ENCODE measurements around the gene ZBTB40.

ZBTB40 gene

DNA sequence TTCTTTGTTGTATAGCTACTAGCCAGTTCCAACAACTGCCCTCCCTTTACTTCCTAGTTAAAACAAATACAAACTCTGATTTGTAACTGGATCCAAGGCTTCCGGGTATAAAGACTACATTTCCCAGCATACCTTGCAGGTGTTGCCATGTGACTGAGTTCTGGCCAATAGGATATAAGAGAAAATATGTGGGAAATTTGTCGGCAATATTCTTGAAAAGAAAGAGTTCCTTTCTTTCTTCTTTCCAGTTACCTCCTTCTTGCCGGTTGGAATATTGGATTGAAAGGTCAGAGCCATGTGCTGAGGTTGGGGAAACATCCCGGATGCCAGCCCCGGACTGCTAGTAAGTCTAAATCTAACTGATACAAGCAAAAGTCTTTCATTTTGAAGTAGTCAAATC lies 23.0 kb upstream of the ZBTB40 start:
- DNase-seq: no peak

GRCh38 chr1:22431965-22432364 lies 19.7 kb upstream of the ZBTB40 start:
- DNase-seq: no peak

DNA sequence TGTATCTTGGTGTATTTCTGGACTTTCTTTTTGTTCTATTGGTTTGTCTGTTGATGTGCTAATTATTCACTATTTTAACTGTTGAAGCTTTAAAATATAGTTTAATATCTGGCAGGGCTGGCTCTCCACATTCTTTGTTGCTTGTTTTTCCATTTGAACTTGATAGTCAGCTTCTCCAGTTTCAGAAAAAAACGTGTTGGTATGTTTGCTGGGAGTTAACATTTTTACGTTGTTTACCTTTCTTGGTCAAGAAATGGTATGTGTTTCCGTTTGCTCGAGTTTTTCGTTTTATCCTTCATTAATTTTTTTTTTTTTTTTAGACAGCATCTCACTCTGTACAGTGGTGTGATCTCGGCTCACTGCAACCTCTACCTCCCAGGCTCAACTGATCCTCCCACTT lies 16.9 kb upstream of the ZBTB40 start:
- DNase-seq: no peak

- no peak for DNase-seq
Observed at GRCh38 chr1:22436948-22437347, 14.7 kb upstream of the ZBTB40 start.

GRCh38 chr1:22437573-22437972 lies 14.1 kb upstream of the ZBTB40 start:
- DNase-seq: no peak

- no peak for DNase-seq
Observed at GRCh38 chr1:22440582-22440981, 11.1 kb upstream of the ZBTB40 start.

DNA sequence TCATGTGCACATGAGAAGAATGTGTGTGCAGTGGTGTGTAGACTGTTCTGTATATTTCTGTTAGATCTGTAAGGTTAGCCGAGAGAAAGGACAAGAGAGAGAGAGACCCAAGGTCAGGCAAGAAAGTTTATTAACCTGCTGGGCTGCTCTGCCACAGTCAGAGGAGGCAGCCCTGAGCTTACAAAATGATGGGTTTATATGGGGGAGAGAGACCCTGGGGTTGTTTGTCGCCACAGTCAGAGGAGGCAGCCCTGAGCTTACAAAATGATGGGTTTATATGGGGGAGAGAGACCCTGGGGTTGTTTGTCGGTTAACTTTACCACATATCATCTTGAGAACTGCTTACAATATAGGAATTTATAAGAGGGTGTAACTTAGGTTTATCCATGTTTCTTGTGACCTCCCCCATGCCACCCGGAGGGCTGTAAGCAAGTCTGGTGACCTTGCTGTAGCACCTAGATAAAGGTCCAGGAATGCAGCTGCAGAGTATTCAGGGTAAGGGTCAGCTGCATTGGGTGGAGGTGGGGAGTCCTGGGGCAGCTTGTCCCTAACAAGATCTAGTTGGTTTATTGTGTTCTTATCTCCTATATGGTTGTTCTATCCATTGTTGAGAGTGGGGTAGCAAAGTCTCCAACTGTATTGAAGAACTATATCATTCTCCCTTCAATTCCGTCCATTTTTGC lies 9.3 kb upstream of the ZBTB40 start:
- DNase-seq: no peak

GRCh38 chr1:22443332-22443731 lies 8.3 kb upstream of the ZBTB40 start:
- DNase-seq: no peak

DNA sequence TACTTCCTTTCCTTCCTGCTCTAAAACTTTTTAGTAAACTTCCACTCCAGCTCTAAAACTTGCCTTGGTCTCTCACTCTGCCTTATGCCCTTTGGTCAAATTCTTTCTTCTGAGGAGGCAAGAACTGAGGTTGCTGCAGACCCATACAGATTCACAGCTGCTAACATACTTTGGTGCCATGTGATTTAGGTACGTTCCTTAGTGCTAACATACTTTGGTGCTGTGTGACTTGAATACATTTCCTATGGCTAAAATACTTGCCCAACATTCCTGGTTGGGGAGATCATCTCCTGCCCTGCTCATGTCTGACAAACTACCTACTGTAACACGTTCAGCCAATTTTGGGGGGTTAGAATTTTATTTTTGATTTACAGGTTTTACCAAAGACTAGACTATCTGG lies 6.8 kb upstream of the ZBTB40 start:
- no peak for DNase-seq

GRCh38 chr1:22447621-22448111 lies 4.0 kb upstream of the ZBTB40 start:
- DNase-seq: no peak

- DNase-seq: no peak
Observed at GRCh38 chr1:22449636-22450035, 2.0 kb upstream of the ZBTB40 start.

GRCh38 chr1:22450351-22451021 lies 1.2 kb upstream of the ZBTB40 start:
- DNase-seq: no peak

DNA sequence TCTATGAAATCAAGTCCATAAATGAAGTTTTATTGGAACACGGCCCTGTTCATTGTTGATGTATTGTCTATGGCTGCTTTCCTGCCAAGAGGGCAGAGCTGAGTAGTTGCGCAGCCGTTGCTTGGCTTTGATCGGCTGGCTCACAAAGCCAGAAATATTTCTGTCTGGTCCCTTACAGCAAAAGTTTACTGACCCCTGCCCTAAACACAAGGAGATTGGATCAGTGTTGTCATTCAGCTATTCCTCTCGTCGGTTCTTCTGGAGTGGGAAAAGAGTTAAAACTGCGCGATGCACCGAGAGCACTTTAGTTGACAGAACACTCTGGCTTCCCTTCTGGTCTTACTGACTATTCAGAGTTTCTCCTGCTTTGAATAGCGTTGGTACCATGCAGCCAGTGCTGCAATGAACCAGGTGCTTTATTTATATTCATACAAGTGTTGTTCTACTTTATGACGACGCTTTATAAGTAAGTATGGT lies 868 bp downstream of the ZBTB40 start:
- DNase-seq: no peak

- DNase-seq: no peak
Observed at GRCh38 chr1:22453181-22453580, 1.5 kb downstream of the ZBTB40 start.

DNA sequence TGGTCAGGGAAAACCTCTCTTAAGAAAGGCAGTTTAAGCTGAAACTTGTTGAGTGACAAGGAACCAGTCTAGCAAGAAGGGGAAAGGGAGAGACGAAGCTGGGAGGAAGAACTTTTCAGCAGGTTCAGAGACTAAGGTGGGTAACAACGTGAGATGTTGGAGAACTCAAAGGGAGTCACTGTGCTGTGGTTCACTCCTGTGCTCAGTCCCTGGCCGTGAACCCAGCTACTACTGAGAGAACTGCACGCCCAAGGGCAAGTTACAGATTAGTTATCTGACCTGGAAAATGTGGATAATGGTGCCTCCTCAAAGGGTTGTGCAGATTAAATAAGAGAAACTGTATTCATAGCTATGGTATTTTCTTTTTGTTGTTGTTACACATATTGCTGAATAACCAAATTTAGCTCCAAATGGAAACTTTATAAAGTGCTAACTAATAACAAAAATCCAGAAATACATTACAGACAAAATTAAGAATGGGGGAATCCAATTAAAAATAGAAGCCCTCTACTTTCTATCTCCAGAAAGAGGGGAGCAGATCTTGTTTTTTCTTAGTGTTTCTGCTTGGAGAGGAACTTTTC lies 2.9 kb downstream of the ZBTB40 start:
- DNase-seq: no peak

GRCh38 chr1:22457345-22457744 lies 5.7 kb downstream of the ZBTB40 start:
- DNase-seq: no peak

DNA sequence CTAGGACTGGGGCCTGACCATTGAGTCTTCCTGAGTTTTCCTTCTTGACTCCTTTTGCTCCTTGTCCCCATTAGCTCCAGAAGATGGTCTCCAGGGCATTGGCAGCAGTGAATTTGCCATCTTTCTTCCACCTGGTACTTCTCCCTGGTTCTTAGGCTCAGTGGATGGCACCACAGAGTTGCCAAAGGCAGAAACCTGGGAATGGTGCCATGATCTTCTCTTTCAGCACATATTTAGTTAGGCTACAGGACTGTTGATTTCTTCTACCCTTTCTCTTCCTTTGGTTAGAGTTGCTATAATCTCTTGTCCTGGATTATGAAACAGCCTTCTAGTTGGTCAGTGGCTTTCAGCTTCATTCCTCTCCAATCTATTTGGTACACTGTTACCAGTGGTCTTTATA lies 6.2 kb downstream of the ZBTB40 start:
- no peak for DNase-seq

DNA sequence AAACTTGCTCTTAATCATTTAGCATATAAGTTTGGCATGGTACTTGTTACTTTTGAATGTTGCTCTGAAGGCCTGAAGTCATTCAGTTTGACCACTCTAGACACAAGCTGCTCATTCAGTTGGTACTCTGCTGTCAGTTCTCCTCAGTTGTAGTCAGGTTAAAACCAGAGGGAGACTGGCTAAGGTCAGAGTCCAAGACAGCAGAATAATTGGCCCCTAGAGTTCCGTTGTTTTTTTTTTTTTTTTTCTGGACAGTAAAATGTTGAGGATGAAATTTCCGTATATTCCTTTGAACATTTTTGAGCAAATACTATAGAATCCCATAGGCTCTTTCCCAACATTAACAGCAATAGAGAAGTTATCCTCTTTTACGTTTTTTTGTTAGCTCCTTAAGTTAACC lies 9.4 kb downstream of the ZBTB40 start:
- DNase-seq: no peak

- DNase-seq: no peak
Observed at GRCh38 chr1:22461678-22462527, 10.3 kb downstream of the ZBTB40 start.

DNA sequence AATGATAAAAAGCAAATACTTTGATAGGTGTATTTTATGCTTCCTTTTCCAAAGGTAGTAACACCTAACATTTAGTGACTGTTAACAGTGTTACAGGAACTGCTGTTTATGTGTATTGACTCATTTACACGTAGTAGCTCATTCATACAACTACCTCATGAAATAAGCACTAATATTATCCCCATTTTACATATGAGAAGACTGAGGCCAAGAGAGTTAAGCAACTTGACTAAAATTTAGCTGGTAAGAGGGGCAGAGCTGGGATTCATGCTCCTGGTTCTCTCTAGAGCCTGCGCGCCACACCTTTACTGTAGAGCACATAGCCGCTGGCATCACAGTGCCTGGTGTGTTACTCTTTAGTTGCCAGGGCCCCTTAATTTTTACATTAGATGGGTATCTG lies 11.3 kb downstream of the ZBTB40 start:
- DNase-seq: no peak

- no peak for DNase-seq
Observed at GRCh38 chr1:22465015-22465565, 13.4 kb downstream of the ZBTB40 start.

DNA sequence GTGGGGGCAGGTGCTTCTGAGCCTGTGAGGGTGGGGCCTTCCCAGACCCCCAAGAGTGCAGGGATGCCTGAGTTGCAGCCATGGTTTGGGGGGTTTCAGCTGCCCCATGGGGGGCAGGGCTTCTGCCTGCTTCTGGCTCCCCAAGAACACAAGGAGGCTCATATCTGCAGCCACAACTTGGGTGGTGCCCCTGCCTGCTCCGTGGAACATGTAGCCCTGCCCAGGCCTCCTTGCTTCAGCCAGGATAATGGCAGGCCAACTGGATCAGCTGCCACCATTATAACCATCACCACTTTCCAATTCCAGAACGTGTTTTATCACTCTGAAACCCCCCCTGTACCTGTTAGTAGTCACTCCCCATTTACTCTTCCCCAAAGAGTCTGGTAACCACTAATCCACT lies 14.0 kb downstream of the ZBTB40 start:
- DNase-seq: no peak

- no peak for DNase-seq
Observed at GRCh38 chr1:22470227-22470626, 18.6 kb downstream of the ZBTB40 start.
